Stimulated activated CD4-positive, alpha-beta T cell treated with anti-CD3 and anti-CD28 coated beads, Interleukin-2, amount 100 ng/mL, for 4 hours (primary cell): Measurements from ENCODE around the gene ZCCHC24.

ENCODE experiments used
- DNase-seq: peaks from one replicate; pipeline ENCODE4 v3.0.0-alpha.2; 2020; ENCODE audit warnings: low read depth

Gene ZCCHC24

DNA sequence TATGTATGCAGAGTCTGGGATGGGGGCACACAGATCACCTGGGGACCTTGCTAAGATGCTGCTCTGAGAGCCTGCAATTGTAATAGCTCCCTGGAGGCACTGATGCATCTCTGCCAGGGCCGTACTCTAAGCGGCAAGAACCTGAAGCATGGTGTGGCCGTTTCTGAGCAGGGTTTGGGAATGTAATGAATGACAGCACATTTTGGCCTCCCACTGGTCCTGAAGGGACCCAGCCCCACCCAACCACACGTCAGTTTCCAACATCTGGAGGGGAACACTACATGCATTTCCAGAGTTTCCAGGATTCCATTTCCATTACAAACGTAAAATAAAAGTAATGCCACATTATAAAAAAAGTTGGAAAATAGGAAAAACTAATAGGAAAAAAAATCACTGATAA is 14.0 kb downstream of the ZCCHC24 start:
- no peak for DNase-seq

DNA sequence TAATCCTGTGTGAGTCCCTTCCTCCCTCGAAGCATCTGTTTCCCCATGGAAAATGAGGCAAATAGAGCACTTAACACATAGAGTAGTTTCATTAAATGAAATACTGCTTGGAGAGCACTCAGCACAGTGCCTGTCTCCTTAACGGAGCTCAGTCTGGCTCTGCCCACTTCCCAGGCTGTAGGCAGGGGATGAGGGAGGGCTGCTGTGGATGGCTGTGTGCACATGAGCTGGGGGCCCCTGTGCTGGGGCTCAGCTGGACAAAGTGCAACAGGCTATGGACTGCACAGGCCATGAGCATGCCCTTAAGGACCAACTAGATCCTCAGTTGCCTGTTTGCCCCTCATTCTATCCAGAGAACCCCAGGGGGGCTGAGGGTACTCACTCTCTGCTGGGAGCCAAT is 14.5 kb downstream of the ZCCHC24 start:
- no peak for DNase-seq

DNA sequence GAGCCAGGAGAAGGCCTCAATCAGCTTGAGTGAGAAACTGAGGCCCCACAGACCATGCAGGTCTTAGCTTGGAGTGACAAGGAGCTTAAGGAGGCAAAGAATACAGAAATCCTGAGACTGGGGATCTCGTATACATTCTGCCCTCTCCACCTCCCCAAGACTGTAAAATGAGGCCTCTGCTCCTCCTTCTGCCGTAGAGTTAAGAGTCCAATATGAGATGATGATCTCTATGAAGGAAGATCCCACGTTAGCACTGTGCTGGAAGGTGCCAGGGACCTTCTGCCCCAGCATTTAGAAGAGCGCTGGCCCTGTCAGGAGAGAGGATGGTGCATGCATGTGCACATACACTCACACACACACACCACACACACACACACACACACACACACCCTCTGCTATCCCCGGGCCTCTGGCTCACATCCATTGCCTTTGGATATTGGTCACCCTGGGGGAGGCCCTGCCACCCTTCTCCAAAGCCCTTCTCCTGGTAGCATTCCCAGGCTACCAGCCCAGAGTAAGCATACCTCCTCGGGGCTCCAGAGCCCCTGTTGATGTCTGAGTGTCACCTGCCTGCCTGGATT is 15.0 kb downstream of the ZCCHC24 start:
- DNase-seq: no peak

DNA sequence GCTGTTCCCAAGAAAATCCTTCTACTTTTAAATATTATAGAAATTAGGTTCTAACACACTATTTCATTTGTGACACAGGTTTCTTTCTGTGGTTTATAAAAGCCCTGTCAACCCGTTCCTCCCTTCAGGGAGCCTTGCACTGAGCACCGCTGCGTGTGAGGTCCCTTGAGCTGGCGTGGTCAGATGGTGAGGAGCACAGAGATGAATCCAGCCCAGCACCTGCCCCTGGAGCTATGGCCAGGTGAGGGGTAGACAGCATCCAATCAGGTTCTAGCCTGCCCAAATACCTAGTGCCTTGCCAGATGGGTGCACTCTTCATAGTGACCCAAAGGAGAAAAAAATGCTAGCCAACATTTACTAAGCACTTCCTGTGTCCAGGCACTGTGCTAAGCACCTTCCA is 15.7 kb downstream of the ZCCHC24 start:
- no peak for DNase-seq

DNA sequence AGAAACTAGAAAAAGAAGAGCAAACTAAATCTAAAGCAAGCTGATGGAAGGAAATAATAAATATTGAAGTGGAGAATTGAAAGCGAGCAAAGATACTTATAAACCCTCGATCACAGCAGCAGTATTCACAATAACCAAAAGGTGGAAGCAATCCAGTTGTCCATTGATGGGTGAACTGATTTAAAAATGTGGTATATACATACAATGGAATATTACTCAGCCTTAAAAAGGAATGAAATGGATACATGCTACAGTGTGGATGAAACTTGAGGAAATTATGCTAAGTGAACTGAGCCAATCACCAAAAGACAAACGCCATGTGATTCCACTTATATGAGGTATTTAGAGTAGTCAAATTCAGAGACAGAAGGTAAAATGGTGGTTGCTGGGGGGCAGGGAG is 17.5 kb downstream of the ZCCHC24 start:
- no peak for DNase-seq

DNA sequence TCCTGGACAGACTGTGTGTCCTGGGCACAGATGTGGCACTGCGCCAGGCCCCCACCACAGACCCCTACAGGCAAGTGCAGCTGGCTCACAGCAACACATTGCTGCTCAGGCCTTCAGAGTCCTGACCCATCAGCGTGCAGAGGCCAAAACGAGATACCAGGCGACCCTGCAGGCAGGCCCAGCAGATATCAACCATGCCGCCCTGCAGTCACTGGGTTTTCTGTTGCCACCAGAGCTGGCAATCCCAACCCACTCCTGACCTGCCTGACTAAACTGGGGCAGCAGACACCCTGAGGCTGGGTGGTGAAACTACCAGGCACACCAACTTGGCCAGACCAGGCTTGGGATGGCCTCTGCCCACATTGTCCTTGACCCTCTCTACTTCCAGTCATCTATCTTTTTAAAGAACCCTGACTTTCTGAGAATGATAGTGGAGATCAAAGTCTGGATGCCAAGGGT is 20.3 kb downstream of the ZCCHC24 start:
- no peak for DNase-seq

DNA sequence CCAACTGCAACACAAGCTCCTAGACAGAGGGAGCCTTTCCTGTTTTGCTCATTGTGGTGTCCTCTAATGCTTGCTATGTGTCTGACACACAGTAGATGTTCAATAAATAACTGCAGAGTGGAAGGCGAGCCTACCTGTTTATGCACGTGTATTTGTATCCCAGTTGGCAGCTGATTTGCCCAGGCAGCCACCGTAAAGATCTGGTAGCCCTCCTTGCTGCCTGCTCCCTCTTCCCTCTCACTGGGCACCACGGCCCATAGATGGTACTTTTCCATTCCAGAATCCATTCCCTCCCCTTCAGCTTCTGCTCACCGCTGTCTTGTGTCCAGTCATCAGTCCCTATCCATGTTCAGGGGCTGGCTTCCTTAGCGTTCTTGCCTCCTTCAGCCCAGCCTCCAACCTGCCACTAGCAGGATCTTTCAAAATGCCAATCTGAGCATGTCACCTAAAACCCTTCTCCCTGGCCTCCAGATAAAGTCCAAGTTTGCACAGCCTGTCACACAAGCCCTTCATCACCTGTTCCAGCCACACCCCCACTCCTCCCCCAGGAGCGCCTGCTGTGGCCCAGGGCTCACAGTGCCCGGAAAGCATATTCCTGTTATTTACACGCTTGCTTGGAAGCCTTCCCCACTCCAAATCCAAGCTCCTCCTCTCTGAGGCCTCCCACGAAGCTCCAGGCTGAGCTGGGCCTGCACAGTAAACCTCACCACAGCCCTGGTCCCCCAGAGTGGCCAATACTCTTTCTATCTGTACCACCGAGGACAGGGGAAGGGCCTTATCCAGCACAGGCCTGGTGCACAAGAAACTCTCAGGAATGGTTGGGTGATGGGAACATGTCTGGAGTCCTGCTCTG is 21.0 kb downstream of the ZCCHC24 start:
- no peak for DNase-seq

DNA sequence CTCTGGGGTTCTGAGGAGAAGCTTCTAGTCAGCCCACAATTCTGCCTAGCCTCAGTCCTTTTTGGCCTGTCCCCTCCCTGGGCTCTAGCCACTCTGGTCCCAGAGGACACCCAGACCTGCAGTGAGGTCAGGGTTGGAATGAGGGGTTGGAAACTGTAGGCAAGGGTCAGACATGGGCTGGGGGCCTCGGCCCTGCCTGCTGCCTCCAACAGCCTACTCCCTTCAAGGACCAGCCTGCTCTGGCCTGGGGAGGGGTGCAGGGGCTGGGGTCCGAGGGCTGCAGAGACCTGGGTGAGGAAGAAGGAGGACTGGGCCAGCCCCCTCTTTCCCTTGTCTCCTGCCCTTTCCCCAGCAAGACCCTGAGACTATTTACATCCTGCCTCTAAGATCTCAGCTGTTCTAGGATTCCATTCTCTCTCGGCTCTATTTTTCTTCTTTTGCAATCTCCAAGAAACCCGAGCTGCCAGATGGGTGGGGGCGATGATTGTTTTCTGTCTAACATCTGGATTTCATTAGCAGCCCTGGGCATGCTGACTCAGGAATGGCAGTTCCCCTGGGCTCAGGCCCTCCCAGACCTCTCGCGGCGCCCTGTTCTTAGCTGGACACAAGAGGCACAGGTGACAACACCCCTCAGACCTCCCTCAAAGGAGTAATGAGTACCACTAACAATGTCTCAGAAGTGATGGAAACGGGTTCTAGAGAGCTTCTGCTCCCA is 23.1 kb downstream of the ZCCHC24 start:
- DNase-seq: no peak

DNA sequence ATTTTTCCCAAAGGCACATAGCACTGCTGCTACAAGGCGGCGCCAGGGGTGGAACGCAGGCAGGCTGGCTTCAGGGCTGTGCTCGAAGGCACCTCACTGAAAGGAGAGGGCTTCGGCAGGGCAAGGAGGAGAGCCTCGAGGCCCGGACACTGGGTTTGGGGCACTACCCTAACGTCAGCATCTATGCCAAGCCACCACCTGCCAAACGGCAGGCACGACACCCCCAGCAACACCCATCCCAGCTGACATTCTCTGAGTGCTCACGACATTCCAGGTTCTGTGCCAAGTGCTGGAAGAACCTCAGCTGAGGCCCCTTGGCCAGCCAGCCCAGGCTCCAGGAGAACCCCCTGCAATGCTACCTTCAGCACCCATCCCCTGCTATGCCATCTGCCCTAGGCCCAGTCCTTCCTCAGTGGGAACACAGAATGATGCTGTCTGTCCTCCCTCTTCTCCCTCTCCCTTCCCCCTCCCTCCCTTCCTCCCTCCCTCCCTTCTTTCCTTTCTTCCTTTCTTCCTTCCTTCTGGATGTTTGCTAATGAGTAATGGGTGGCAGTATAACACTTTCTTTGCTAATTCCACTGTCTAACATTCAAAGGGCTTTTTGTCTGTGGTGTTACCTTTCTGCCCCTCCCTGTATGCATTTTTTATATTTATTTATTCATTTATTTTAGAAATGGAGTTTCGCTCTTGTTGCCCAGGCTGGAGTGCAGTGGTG is 24.3 kb downstream of the ZCCHC24 start:
- no peak for DNase-seq

DNA sequence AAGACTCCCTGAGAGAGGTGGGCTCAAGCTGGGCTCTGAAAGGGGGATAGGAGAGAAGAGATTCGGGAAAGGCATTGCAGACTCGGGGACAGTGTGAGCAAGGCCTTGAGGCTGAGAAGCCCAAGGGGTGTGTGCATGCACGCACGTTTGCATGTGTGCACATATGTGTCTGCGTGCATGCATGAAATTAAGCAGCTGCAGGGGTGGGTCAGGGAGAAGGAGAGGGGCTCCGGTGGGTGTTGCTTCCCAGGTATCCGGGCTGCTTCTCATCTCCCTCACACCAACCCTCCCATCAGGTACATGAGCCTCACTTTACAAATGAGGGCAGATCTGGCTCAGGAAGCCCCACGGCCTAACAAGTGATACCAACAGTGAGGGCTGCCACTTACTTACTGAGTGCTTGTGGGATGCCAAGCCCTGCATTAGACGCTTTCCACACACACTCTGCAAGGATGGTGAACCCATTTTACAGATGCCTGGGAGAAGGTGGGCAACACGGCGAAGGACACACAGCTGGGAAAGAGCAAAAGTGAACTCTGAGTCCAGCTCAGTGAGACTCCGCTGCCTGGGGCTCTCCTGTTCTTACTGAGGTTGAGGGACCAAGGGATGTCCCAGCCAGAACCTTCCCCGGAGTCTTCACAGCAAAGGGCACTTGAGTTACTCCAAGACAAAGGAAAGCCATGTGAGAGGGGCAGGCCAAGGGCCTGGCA is 26.4 kb downstream of the ZCCHC24 start:
- DNase-seq: no peak

DNA sequence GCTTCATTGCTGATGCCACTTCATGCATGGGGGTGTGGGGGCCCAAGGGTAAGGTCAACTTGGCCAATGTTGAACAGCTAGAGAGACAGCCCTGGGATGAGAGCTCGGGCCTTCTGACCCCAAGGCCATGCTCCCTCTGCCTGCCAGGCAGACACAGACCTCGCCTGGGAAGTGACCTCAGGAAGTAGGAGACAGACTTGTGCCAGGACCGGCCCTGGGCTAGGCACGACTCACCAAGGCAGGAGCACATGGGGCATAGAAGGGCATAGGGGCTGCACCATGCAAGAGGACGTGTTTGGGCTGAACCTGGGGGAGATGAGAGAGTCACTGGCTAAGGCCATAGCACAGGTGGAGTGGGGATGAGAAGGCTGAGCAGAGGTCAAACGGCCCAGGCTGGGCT is 27.1 kb downstream of the ZCCHC24 start:
- DNase-seq: no peak

DNA sequence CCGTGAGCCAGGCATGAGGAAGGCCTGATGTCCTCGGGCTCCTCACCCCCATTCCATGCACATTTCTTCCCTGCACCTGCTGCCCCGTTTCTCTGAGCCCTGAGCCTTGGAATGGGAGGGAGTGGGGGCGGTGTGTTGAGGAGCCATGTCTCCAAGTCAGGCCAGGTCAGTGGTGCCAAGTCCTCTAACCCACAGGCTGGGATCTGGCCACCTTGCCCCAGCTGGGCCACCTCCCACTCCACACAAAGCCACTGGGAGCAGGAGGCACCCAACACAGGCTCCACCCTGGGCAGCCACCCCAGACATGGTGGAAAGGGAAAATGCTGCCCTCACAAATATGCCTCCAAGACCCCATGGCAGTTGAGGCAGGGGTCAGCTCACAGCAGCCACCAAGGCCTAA is 27.7 kb downstream of the ZCCHC24 start:
- DNase-seq: no peak

DNA sequence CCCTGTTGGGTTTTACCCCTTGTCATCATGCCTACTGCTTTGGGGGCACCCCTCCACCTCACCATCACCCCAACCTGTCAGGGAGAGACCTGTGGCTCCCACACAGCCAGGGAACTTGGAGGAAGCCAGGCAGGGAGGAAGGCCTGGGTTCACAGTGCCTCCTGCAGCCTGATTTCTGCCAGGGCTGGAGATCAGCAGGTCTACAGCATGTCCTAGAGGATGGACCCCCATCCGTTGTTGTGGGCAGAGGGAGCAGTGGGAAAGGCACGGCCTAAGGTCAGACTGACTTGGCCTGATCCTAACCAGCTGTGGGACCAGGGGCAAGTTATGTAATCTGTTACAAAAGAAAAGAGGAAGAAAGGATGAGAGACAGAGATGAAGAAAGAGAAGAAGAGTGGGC is 28.2 kb downstream of the ZCCHC24 start:
- no peak for DNase-seq

DNA sequence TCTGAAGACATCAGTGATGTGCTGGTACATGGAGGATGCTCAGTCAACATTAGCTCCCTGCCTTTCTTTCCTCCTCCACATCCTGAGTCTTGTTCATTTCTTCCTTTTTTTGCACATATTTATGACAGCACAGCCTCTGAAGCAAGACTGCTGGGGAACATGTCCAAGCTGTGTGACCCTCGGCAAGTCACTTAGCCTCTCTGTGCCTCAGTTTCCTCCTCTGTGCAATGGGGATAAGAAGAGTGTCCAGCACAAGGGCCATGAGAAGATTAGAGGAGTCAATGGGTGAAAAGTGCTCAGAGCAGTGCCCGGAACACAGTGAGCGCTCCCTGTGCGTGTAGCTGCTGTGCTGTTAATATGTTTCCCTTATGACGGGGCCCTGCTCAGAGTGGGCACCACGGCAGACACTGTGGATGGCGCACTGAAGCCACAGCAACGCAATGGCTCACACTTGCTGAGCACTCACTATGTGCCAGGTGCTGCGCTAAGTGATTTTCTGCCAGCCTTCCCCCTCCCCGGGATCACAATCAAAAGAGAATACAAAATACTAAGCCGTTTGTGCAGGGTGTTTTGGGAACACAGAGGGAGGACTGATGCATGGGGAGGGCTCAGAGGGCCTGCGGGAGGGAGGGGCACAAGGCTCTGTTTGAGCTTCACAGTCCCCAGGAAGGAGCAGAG is 28.7 kb downstream of the ZCCHC24 start:
- no peak for DNase-seq

DNA sequence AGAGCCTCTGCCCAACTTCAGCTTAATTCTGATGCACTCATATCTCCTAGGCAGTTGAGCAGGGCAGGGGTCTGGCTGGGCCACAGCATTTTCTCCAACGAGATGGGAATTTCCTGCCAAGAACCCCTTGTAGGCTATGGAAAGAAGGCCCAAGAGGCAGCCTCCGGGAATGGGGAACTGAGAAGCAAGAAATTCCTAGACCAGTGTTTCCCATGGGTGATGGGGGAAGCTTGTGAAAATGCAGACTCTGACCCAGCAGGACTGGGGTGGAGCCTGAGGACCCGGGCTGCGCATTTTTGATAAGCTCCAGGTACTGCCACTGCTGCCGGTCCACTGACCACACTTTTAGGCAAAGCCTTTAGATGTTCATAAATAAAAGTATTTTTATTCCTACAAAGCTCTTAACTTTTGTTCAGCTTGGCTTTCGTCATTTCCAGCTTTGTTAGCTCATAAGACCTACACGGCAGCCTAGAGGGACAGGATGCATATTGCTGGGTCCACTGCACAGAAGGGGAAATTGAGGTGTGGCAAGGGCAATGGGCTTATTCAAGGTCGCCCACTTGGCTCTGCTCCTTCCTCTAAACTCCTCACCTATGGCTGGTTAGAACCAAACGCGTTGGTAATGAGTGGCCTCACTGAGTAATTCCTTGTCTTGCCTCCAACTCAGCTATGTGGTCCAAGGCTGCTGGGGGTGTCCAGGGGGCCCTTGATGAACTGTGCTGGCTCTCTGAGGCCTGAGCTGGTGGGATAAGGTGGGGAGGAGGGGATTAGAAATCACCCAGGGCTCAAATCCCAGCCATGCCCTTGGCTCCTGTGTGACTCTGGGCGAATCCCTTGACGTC is 29.5 kb downstream of the ZCCHC24 start:
- no peak for DNase-seq

DNA sequence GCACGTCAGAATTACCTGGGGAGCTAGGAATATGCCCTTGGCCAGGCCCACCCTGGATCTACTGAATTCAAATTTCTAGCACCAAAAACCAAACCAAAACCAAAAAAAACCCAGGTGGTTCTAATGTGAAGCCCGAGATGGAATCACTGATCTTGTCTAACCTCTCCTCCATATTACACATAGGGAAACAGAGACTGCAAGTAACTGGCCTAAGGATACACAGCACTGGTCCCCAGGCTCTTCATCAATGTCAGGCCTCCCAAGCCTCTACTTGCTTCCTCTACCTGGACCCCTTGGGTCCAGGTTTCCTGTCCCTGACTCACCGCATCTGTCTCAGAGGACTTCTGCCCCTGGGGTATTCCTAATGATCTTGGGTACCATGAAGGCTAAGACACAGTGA is 30.7 kb downstream of the ZCCHC24 start:
- DNase-seq: no peak

DNA sequence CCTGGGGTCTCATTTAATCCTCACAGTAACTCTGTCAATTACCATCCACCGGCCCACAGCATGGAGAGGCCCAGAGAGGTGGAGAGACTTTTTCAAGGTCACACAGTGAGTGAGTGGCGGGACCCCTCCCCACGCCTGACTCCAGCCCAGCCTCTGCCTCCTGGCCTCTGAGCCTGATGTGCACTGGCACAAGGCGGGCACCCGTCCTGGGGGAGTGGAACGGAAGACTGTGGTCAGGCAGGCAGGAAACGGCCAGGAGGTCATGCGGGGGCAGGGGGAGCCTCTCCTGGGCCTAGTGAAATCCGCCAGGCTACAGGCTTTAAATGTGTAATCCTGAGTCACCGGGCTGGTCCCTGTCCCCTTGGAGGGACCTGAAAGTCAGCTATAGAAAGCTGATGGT is 32.2 kb downstream of the ZCCHC24 start:
- no peak for DNase-seq

DNA sequence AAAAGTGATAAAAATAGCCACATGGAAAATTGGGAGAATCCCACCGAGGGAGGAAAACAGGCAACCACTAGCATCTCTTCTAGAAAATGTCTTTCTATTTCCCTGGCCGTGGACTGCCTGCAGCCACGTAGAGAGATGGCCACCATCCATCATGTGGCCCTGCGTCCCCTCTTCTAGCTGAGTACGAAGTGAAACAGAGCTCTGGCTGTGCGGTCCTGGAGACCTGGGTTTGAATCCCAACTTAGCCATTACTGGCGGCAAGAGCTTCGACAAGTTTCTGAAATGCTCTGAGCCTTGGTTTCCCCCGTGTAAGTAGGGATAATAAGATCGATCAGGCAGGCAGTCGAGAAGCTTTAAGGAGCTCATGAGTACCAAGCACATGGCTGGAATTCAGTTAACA is 32.9 kb downstream of the ZCCHC24 start:
- no peak for DNase-seq

DNA sequence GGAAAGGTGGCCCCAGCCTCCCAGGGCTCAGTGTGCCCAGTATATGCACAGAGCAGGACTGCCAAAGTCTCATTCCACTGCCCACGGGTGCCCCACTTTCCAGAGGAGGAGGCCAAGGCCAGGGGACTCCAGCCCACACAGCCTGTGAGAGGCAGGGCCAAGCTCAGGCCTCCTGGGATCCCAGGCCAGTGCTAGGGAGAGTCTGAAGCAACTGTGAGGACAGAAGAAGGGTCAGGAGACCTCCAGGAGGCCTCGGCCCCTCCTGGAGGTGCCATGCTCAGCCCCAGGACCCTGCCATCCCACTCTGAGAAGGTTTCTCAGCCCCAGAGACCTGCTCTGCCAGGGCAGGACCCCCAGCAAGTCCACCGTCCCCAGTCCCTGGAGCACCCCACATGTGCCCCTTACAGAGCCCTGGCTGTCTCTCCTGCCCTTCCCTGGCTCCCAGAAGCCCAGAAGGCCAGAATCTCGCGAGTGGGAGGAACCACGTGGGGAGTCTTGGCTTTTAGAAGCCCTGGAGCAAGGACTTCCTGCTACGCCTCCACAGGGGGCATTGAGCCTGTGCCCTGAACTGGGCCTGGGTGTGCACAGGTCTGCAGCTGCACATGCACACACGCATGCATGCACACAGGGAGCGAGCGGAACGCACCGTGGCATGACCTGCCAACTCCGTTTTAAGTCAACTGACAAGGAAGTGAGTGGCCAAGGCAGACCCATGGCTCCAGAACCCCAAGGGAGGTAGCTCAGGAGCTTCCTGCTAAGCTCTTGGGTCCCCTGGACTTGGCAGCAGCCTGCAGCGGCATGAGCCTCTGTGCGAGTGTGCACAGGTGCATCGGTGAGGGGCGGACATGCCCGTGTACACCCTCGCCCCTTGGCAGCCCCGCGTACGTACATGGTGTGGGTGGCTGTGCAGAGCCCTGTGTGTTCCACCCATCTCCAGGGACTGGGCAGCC is 33.6 kb downstream of the ZCCHC24 start:
- no peak for DNase-seq
